SU-DHL-6 (cell line): Measurements from ENCODE around the gene DDAH2.

ENCODE experiments used
- H2AFZ ChIP-seq: fragments of 200-600 bp; sonication (generic); 2 replicates; pipeline ENCODE4 v1.6.1; 2014; ENCODE audit warnings: low read depth, mild to moderate bottlenecking, moderate library complexity, mixed read lengths, antibody characterized with exemption, low read length; ENCODE audit not compliant: severe bottlenecking
- H3F3A ChIP-seq: fragments of 200-600 bp; shearing (Covaris generic); 2 replicates; pipeline ENCODE4 v1.6.0; 2016; ENCODE audit warnings: antibody characterized with exemption, mild to moderate bottlenecking; ENCODE audit not compliant: insufficient read depth
- H3K27ac ChIP-seq: fragments of 200-600 bp; sonication (generic); 2 replicates; pipeline ENCODE4 v1.5.1; 2016; ENCODE audit warnings: low read depth, mild to moderate bottlenecking, low read length, moderate library complexity, mixed read lengths
- H3K27me3 ChIP-seq: fragments of 200-600 bp; sonication (generic), shearing (Covaris generic); 2 replicates; pipeline ENCODE4 v1.6.0; 2014; ENCODE audit warnings: mild to moderate bottlenecking, low read length
- H3K36me3 ChIP-seq: fragments of 200-600 bp; sonication (generic); 2 replicates; pipeline ENCODE4 v1.6.1; 2014; ENCODE audit warnings: mild to moderate bottlenecking, low read length, mixed read lengths
- H3K4me2 ChIP-seq: fragments of 300-600, 200-600 bp; shearing (Covaris generic), sonication (generic); 2 replicates; pipeline ENCODE4 v1.6.0; 2014; ENCODE audit warnings: low read length, low read depth, mild to moderate bottlenecking; ENCODE audit not compliant: poor library complexity, severe bottlenecking
- H3K4me3 ChIP-seq: fragments of 200-600 bp; sonication (generic); 2 replicates; pipeline ENCODE4 v1.5.1; 2014; ENCODE audit warnings: antibody characterized with exemption, low read length, mild to moderate bottlenecking, mixed read lengths; ENCODE audit not compliant: insufficient read depth, poor library complexity, severe bottlenecking
- H3K79me2 ChIP-seq: fragments of 200-600 bp; sonication (generic); 2 replicates; pipeline ENCODE4 v1.6.1; 2014; ENCODE audit warnings: mild to moderate bottlenecking, low read length, moderate library complexity; ENCODE audit not compliant: insufficient read depth
- H3K9ac ChIP-seq: fragments of 200-600 bp; sonication (generic); 2 replicates; pipeline ENCODE4 v1.7.0; 2014; ENCODE audit warnings: mild to moderate bottlenecking, low read length
- H3K9me2 ChIP-seq: fragments of 200-600 bp; sonication (generic); replicated peaks from 2 replicates; pipeline ENCODE4 v1.6.1; 2014; ENCODE audit warnings: low read length; ENCODE audit not compliant: insufficient read depth
- H3K9me3 ChIP-seq: fragments of 200-600 bp; sonication (generic); 2 replicates; pipeline ENCODE4 v1.6.1; 2014; ENCODE audit warnings: low read length, mixed read lengths; ENCODE audit not compliant: insufficient read depth
- H4K20me1 ChIP-seq: fragments of 200-600 bp; sonication (generic); 2 replicates; pipeline ENCODE4 v1.6.1; 2014; ENCODE audit warnings: low read depth, mild to moderate bottlenecking, antibody characterized with exemption, low read length, moderate library complexity, mixed read lengths
- CTCF ChIP-seq: fragments of 200-600 bp; sonication (generic); IDR thresholded peaks from one replicate; pipeline ENCODE4 v1.5.1; 2017; ENCODE audit warnings: antibody characterized with exemption, mild to moderate bottlenecking, low read length, moderate library complexity; ENCODE audit not compliant: insufficient read depth, poor library complexity, severe bottlenecking
- EZH2phosphoT487 ChIP-seq: fragments of 200-600 bp; sonication (generic), shearing (Covaris generic); conservative IDR thresholded peaks from 2 replicates; pipeline ENCODE4 v1.6.1; 2018; ENCODE audit warnings: mild to moderate bottlenecking, antibody characterized with exemption, low read length, moderate library complexity, mixed read lengths

DDAH2 gene

DNA sequence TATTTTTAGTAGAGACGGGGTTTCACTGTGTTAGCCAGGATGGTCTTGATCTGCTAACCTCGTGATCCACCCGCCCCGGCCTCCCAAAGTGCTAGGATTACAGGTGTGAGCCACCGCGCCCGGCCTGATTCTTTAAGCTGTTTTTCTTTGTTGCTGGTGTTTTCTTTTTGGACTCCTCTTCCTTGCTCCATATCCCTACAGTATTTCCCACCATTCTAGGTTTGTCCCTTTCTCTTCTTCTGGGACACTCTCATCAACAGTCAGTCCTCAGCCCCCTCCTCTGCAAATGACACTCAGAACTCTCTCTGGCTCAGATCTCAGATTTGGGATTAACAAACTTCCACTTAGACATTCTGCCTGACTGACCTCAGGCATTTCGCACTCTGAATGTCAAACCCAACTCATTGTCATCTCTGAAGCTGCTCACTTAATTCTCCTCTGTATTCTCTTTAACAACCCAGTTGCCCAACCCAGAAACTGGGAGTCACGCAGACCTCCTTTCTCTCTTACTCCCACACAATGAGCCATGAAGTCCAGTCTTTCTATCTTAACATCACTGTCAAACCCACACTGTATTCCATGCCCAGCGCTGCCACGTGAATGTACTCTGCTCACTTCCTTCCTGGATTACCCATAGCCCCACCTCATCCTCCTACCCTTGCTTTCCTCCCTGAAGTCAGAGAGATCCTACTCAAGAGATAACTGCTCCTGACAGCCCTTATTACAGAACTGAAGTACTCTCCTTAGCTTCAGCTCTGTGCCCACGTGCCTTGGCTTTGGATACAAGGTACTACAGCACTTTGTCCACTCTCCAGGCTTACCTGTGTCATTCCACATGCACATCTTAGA is 3.4 kb downstream of the DDAH2 start:
- Histone ChIP-seq H3K79me2 (no peaks in the 10 kb centered on the region), H3K27ac (no peak overlapping the region), H4K20me1 (no peaks in the 10 kb centered on the region), H3K36me3 (no peaks in the 10 kb centered on the region), H3K27me3 (no peaks in the 10 kb centered on the region), H2AFZ (no peak overlapping the region), H3K9ac (no peak overlapping the region), H3K4me2 (no peak overlapping the region), H3F3A (peaks cover 10% of the 10 kb centered on the region), H3K9me3 (no peaks in the 10 kb centered on the region), H3K9me2 (no peaks in the 10 kb centered on the region), H3K4me3 (no peak overlapping the region)
- TF ChIP-seq CTCF (no peak), EZH2phosphoT487 (no peak)

GRCh38 chr6:31723980-31724691 is 5.0 kb downstream of the DDAH2 start:
- Histone ChIP-seq H3K4me3 (no peak overlapping the region), H4K20me1 (no peaks in the 10 kb centered on the region), H3F3A (peaks cover 4% of the 10 kb centered on the region; the same call in 1 of the 2 replicates), H3K9me3 (no peaks in the 10 kb centered on the region), H3K27ac (no peak overlapping the region), H3K9ac (no peak overlapping the region), H3K79me2 (no peaks in the 10 kb centered on the region), H3K9me2 (no peaks in the 10 kb centered on the region), H3K36me3 (no peaks in the 10 kb centered on the region), H2AFZ (no peak overlapping the region), H3K4me2 (no peak overlapping the region), H3K27me3 (no peaks in the 10 kb centered on the region)
- no peak for TF ChIP-seq EZH2phosphoT487
- no peak for TF ChIP-seq CTCF

GRCh38 chr6:31723245-31723979 is 5.7 kb downstream of the DDAH2 start, which contains the start of gene MPIG6B:
Gene MPIG6B, plus strand, starts transcription at chr6:31723373. Its CDS starts 11 bp downstream, at chr6:31723384.
- H3F3A ChIP-seq, result peaks cover 4% of the 10 kb centered on the region; the same call in 1 of the 2 replicates
- TF ChIP-seq EZH2phosphoT487 (no peak), CTCF (no peak)
- no peak within 1 kb of the TSS for H3K9ac ChIP-seq
- no peaks in the 10 kb centered on the region for H3K9me3 ChIP-seq
- H3K4me2 ChIP-seq, result no peak within 1 kb of the TSS
- H2AFZ ChIP-seq, result no peak within 1 kb of the TSS
- H4K20me1 ChIP-seq, result no peaks in the 10 kb centered on the region
- no peak within 1 kb of the TSS for H3K4me3 ChIP-seq
- H3K27me3 ChIP-seq, result no peaks in the 10 kb centered on the region
- no peak within 1 kb of the TSS for H3K27ac ChIP-seq
- no peaks in the 10 kb centered on the region for H3K79me2 ChIP-seq
- H3K9me2 ChIP-seq, result no peaks in the 10 kb centered on the region
- H3K36me3 ChIP-seq, result no peaks in the 10 kb centered on the region
